ENCODE data around the gene DHX29.

- peak in 1 of 2 donors; percentile 6 for TF ChIP-seq POLR2A (IDR thresholded peaks at IDR 0.05)
- no peak for TF ChIP-seq CTCF (IDR thresholded peaks at IDR 0.05)
Observed at GRCh38 chr5:55234121-55234700, 73.3 kb downstream of the DHX29 start.

Data from thyroid gland (tissue), 4 donors.